ENCODE data around the gene ZEB2.

Gene ZEB2

DNA sequence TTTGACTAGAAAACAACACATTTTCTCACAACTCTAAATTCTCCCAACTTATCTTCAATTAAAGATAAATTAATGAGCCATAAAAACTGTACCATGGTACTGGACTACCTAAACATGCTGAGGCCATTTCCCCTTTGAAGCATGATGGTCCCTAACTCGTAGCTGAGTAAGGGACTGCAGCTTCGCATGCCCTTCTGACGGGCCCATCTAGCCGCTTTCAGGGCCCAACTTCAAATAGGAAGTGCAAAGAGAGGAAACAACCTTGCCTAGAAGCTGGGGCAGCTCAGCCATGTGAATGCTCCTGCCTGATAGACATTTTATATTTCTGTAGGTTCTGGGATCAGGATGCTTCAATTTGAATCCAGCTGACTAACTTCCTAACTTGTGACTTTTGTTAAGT is 72.4 kb downstream of the ZEB2 start:
- no peak for DNase-seq

- no peak for DNase-seq
These were observed 73.8 kb downstream of the ZEB2 start for GRCh38 chr2:144446136-144446535.

DNA sequence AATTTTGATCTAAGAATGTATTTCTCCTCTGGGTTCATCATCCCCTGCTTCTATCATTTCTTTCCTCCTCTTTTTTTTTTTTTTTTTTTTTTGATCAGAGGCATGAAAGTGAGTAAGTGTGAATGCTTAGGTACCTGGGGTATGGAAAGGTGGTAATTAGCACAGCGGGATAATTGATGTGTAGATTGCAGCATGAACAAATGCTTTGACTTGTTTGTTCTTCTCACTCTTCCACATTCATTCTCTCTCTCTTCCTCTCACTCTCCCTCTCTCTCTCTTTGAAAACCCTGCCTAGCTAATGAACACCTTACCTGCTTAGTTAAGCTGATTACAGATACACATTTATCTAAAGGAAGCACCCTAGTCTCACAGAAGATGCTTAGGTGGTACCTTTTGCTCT is 74.7 kb downstream of the ZEB2 start:
- DNase-seq, result no peak

GRCh38 chr2:144443837-144444817 is 75.8 kb downstream of the ZEB2 start:
- peak; percentile 41 for DNase-seq

DNA sequence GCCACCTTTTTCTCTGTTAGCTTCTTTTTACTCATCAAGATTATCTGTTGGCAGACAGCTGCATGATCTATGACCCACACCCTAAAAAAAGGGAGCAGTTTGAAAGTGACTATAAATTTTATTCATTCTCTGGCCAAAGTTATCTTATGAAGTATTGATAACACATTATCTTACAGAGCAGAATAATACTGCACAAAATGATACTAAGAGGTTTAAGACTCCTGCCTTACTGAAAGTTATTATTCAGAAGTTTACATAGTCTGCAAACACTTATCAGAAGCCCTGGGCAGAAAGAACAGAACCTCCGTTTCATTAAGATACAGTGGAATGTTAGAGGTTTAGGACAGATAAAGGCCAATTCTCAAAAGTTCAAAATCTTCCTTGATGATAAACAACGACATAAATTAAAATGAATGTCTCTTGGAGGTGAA is 78.2 kb downstream of the ZEB2 start:
- no peak for DNase-seq

GRCh38 chr2:144439993-144440392 is 79.9 kb downstream of the ZEB2 start:
- no peak for DNase-seq

- DNase-seq, result peak; percentile 78
These were observed 80.9 kb downstream of the ZEB2 start for GRCh38 chr2:144438801-144439631.

DNA sequence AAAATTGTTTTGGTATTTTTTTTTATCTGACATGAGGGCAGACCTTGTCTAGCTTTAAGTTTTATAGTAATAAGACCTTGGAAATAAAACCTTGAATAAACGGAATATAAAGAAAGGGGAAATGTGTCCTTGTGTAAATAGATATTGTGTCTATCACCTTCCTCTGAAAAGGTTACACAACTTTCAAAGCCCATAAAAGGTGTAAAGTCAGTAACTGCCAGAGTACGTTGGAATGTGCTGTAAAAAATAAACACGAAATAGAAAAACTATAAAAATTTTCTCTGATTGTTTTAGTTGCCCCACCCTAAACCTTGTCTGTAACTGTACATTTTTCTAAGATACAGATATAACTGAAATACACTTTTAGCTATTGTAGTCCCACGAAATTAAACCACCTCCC is 82.3 kb downstream of the ZEB2 start:
- no peak for DNase-seq

- no peak for DNase-seq
These were observed 85.3 kb downstream of the ZEB2 start for GRCh38 chr2:144434425-144435222.

DNA sequence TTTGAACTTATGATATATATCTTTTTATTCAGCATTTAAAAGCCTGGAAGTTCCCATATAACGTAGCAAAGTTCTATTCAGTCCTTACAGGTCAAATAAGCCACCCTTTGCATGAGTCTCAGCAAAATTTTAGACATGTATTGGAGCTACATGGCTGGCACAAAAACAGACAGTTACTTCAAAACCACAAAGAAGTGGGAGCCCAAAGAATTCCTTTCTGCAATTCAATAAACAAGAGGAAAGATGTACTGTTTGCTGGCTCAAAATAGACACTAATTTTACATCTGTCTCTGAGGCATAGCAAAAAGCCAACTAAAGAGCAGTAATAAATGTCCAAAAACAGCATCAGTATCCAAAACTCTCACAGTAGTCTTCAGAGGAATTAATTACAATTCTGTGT is 87.0 kb downstream of the ZEB2 start:
- no peak for DNase-seq

GRCh38 chr2:144431998-144432397 is 87.9 kb downstream of the ZEB2 start:
- no peak for DNase-seq

DNA sequence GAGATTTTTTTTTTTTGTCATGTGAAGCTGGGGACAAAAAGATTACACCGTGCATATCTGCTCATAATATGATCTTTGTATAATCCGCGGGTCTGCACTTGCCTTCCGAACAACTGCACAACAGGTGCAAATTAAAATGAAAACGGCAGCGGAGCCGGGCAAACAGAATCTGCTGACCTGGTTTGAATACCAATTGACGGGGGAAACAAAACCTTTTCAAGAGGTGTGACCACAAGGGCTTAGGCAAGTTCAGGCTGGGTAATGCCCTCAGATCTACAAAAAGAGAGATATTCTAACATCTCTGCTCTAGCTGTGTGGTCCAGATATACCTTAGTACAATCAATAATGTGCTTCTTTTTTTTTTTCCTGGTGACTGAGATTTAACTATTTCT is 88.5 kb downstream of the ZEB2 start:
- DNase-seq, result peak; percentile 55

- DNase-seq, result peak; percentile 29
These were observed 89.1 kb downstream of the ZEB2 start for GRCh38 chr2:144430722-144431391.

GRCh38 chr2:144429396-144430112 is 90.4 kb downstream of the ZEB2 start:
- DNase-seq, result no peak

DNA sequence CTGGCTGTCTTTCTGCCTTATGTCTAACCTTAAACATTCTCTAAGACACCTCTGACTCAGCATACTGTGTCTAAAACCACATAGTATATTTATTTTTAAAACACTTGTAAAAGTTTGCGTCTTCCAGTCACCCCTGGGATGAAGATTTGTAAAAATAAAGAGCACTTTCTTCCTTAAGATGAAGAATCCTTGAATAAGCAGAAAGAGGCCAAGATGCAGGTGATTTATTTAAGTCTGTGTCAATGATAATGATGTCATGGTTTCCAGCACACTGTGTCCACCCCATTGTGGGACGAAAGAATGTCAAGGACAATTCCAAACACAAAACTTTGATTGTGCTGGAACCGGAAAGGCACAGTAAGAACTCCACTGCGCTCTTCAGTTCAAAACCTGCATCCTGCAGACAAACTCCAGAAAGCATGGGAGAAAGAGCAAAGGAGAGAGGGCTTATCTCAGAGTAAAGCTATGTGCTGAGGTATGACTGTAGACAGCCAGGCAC is 92.9 kb downstream of the ZEB2 start:
- no peak for DNase-seq

DNA sequence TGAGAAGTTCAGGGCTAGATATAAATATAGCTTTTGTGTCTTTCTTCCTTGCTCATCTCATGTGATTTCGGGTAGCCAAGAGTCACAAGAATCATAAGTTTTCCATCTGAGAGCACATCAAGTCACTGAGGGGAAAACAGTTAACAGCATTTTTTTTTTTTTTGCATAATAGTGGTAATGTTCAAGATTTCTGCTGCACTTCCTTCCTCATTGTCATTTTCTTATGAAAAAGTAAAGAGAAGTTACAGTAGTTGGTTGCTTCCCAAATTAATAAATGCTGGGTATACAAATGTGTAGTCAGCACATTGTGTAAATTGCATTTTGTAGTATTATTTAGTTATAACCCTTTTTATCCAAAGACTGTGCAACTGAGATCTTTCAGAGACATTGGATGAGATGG is 93.6 kb downstream of the ZEB2 start:
- DNase-seq, result no peak

- no peak for DNase-seq
These were observed 95.2 kb downstream of the ZEB2 start for GRCh38 chr2:144424559-144425240.

DNA sequence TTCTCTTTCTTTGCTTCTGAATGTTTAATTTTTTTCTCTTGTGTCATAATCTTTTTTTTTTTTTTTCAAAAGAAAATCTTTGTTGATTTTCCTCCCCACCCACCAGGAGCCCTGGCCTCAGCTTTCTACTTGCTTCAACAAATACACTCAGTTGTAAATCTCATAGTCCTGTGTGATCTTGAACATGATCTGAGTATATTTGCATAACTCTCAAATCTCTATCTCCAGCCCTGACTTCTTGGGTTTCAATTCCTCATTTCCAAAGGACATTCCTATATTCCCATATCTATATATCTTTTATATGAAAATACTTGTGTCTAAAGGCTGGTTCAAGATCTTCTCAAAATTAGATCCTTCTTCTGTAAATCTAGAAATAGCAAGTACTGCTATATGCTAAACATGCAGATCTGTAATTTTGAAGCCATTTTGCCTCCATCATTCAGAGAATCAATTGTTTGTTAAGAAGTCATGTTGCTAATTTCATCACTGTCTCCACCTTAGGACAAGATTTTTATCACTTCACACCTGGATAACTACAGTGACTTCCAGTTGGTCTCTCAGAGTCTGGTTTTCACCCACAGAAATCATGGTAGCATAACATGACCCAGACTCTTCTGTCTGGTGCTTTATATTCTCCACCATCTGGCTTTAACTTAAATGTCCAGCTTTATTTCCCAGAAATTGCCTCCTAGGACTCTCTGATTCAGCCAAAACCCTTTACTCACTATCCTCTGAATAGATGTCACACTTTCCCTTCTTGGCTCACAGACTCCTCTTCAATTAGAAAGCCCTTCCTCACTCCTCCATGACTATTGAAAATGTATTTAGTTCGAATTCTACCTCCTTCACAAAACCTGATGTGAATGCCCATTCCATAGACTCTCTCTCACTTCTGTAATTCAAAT is 98.1 kb downstream of the ZEB2 start:
- DNase-seq, result no peak

GRCh38 chr2:144419218-144419617 is 100.7 kb downstream of the ZEB2 start:
- no peak for DNase-seq

GRCh38 chr2:144415386-144415785 is 104.5 kb downstream of the ZEB2 start:
- DNase-seq, result no peak
